Transverse colon (tissue), 3 donors: Measurements from ENCODE around the gene SNRPB.

Experiments used
- EP300 ChIP-seq: sonication (generic); formaldehyde crosslinking; IDR thresholded peaks from one replicate; pipeline ENCODE4 v1.6.1; 2017; ENCODE audit warnings: antibody characterized with exemption, low read depth
- TF ChIP-seq, protein P1 (sequence below), 5 experiments: fragments of 200-600 bp in 3 of 5; fragments of 450-650 bp in 2 of 5; sonication (generic) in 3 of 5; IDR thresholded peaks; 1 replicate in 2 of 5; 2 replicates in 3 of 5; pipeline ENCODE4 v1.5.1; 2016 to 2017; ENCODE audit warnings: antibody characterized with exemption in 5 of 5, inconsistent platforms in 3 of 5, mild to moderate bottlenecking in 2 of 5, moderate library complexity in 1 of 5

DNA sequence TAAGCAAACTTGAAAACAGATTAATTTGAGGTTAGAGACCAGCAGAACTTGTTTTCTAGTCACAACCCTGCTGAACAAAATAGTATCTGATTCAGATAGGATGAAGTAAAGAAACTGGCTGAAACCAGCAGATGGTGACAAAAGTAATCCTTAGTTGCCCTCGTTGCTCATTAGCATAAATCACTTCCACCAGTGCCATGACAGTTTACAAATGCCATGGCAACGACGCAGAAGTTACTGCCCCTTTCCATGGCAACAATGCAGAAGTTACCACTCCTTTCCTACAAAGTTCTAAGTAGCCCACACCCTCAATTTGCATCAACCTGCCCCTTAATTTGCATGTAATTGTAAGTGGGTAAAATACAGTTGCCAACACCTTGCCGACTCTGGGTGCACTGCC is 23.7 kb downstream of the SNRPB start:
- TF ChIP-seq, protein P1, sequence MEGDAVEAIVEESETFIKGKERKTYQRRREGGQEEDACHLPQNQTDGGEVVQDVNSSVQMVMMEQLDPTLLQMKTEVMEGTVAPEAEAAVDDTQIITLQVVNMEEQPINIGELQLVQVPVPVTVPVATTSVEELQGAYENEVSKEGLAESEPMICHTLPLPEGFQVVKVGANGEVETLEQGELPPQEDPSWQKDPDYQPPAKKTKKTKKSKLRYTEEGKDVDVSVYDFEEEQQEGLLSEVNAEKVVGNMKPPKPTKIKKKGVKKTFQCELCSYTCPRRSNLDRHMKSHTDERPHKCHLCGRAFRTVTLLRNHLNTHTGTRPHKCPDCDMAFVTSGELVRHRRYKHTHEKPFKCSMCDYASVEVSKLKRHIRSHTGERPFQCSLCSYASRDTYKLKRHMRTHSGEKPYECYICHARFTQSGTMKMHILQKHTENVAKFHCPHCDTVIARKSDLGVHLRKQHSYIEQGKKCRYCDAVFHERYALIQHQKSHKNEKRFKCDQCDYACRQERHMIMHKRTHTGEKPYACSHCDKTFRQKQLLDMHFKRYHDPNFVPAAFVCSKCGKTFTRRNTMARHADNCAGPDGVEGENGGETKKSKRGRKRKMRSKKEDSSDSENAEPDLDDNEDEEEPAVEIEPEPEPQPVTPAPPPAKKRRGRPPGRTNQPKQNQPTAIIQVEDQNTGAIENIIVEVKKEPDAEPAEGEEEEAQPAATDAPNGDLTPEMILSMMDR (IDR thresholded peaks at IDR 0.05) = no peak
- no peak for TF ChIP-seq EP300
